Esophagus mucosa (tissue), 1 donor: ENCODE measurements around the gene RAB18. TPM values are rescaled to one million over a fixed set of nuclear protein-coding genes. Genes with fewer than 3 reads are reported as not detected.
A peak's percentile ranks its signal among the peaks of the same experiment; 100 is the strongest.

ENCODE experiments used
- ATAC-seq: fragments of 200-7000 bp; cut with Tn5 transposase; one replicate; pipeline ENCODE4 v1.9.1; 2020
- total RNA-seq: library from RNA; stranded (reverse); gene quantifications from one replicate; pipeline ENCODE4 v1.2.4, GENCODE V29; 2023
- donor health status: DM: yes; HTN: yes; CAD: no.

The RAB18 gene
- total RNA-seq, 1 donor from 2014 or later = 99.5 TPM

DNA sequence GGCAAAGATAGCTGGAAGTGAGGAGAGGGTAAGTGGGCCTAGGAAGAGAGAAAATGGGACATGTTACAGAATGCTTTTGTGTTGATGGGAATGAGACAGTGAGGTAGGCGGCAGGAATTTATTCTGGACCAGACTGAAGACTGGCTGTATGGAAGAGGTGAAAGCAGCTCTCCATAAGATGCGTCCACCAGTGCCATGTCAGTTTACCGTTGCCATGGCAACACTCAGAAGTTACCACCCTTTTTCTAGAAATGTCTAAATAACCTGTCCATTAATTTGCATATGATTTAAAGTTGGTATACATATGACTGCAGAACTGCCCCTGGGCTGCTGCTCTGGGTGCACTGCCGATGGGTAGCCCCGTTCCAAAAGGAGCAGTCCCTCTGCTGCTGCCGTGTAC, 46.7 kb downstream of the RAB18 start:
- ATAC-seq = no peak

- peak; percentile 60 for ATAC-seq
These were observed 54.5 kb downstream of the RAB18 start for GRCh38 chr10:27558612-27559020.

DNA sequence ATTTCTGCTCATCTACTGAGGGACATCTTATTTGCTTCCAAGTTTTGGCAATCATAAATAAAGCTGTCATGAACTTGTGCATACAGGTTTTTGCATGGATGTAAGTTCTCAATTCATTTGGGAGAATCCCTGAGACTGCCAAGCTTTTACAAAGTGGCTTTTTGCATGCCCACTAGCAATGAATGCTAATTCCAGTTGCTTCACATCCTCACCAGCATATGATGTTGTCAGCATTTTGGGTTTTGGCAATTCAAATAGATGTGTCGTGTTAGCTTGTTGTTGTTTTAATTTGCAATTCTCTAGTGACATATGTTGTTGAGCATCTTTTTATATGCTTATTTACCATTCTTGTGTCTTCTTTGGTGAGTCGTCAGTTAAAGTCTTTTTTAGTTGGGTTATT, 57.2 kb downstream of the RAB18 start:
- no peak for ATAC-seq

- no peak for ATAC-seq
These were observed 60.3 kb downstream of the RAB18 start for GRCh38 chr10:27564398-27564797.

GRCh38 chr10:27564880-27565279, 60.8 kb downstream of the RAB18 start:
- no peak for ATAC-seq

GRCh38 chr10:27568196-27569175, 64.4 kb downstream of the RAB18 start:
- no peak for ATAC-seq

DNA sequence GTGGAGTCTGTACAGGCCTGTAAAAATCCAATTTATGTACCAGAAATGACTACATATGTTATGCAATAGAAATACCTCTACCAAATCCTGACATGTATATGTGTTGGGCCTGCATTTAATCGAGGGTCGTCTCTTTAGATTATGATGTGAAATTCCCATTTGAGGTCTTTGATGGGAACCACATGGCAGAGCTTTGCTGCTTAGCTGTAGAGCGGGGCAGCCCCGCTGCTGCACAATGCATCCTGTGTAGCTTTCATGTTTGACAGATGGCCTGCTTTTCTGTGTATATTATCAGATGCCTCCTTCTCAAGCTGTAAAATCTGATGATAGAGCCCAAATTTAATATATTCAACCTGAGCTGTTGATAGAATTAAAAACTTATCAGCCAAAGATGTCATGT, 65.8 kb downstream of the RAB18 start:
- ATAC-seq = no peak

GRCh38 chr10:27577038-27577437, 72.9 kb downstream of the RAB18 start:
- ATAC-seq = peak; percentile 85

DNA sequence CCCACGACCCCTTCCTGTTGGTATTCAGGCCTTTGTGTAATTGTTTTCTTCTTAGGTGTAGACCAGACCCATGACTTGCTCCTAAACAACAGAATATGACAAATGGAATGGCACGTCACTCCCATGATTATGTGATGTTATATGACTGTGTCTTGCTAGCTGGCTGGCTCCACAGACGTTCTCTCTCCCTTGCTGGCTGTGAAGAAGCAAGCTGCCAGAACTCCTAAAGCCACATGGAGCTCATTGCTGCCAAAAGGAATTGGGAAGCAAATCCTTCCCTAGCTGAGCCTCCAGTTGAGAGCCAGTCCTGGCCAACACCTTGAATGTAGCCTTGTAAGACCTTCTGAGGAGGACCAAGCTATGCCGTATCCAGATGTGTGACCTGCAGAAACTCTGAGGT, 74.2 kb downstream of the RAB18 start:
- ATAC-seq = no peak

- no peak for ATAC-seq
These were observed 77.1 kb downstream of the RAB18 start for GRCh38 chr10:27581225-27581624.

DNA sequence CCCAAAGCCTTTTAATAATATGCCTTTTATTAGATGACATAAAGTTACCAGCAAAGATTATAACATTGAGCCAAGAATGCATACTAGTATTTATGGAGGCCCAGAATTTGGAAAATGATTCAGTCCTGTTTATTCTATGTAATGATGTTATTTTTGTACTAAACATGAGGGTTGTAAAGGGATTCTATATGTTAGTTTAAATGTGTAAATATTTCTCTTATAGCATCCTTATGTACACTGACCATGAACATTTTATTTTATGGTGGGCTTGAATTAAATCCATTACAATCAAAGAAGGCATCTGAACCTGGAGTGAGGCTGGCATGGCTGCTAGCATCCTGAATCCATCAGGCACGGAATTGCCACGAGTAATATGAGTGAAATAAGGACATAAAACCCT, 80.2 kb downstream of the RAB18 start:
- ATAC-seq = no peak

Other genes with a start within 250 kb of the RAB18 start
- gene MKX, start 241.5 kb downstream of the RAB18 start, total RNA-seq = 1.4 TPM